Peyer's patch (tissue), 4 donors: ENCODE data around the gene NDFIP2.

Experiments
- POLR2A ChIP-seq, 2 donors: fragments of 450-650 bp; IDR thresholded peaks; one replicate each; pipeline ENCODE4 v1.5.1; 2017; ENCODE audit warnings: antibody characterized with exemption in 2 of 2, mild to moderate bottlenecking in 2 of 2, moderate library complexity in 2 of 2
- TF ChIP-seq, protein P1 (sequence below), 6 experiments: fragments of 450-650 bp in 4 of 6; fragments of 200-600 bp in 2 of 6; sonication (generic) in 1 of 6; IDR thresholded peaks; one replicate each; pipeline ENCODE4 v1.5.1; 2017 to 2019; ENCODE audit warnings: antibody characterized with exemption in 6 of 6, mild to moderate bottlenecking in 3 of 6, moderate library complexity in 1 of 6

DNA sequence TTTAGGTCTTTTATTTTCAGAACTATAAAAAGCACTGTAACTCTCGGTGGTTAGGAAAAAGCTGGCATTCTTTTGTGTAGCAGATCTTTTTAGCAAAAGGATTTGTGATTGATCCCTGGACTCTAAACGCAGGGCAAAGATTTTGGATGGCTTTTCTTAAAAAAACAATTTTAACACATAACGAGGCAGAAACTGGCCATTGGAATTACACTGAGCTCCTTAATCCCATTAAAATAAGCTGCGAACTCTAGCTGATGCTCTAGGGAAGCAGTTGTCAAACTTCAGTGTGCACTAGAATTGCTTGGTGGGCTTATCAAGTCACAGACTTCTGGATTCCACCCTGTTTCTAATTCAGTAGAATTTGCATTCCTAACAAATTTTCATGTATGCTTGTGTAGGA is 33.8 kb upstream of the NDFIP2 start:
- TF ChIP-seq, protein P1, sequence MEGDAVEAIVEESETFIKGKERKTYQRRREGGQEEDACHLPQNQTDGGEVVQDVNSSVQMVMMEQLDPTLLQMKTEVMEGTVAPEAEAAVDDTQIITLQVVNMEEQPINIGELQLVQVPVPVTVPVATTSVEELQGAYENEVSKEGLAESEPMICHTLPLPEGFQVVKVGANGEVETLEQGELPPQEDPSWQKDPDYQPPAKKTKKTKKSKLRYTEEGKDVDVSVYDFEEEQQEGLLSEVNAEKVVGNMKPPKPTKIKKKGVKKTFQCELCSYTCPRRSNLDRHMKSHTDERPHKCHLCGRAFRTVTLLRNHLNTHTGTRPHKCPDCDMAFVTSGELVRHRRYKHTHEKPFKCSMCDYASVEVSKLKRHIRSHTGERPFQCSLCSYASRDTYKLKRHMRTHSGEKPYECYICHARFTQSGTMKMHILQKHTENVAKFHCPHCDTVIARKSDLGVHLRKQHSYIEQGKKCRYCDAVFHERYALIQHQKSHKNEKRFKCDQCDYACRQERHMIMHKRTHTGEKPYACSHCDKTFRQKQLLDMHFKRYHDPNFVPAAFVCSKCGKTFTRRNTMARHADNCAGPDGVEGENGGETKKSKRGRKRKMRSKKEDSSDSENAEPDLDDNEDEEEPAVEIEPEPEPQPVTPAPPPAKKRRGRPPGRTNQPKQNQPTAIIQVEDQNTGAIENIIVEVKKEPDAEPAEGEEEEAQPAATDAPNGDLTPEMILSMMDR (IDR thresholded peaks at IDR 0.05), result no peak
- TF ChIP-seq POLR2A (IDR thresholded peaks at IDR 0.05), result no peak
